Endothelial cell of umbilical vein (primary cell): ENCODE results near the gene CD47.

Experiments
- CTCF ChIP-seq, 2 donors: IDR thresholded peaks; 1 replicate in 1 of 2; 2 replicates in 1 of 2; pipeline ENCODE4 v1.5.1; 2011; ENCODE audit warnings: low read length in 2 of 2, mild to moderate bottlenecking in 2 of 2, moderate library complexity in 2 of 2, control low read depth in 1 of 2, inconsistent platforms in 1 of 2, low read depth in 1 of 2; ENCODE audit not compliant: insufficient read depth in 1 of 2; ENCODE audit errors: extremely low read depth in 1 of 2
- EZH2 ChIP-seq: IDR thresholded peaks from 2 replicates; pipeline ENCODE4 v1.6.1; 2012; ENCODE audit warnings: borderline replicate concordance, low read depth, mild to moderate bottlenecking, moderate library complexity, low read length, inconsistent platforms; ENCODE audit not compliant: severe bottlenecking
- FOS ChIP-seq: IDR thresholded peaks from 2 replicates; pipeline ENCODE4 v1.6.1; 2011; ENCODE audit warnings: mild to moderate bottlenecking, low read length, moderate library complexity, borderline replicate concordance; ENCODE audit not compliant: insufficient read depth
- GATA2 ChIP-seq: IDR thresholded peaks from 2 replicates; pipeline ENCODE4 v1.7.0; 2011; ENCODE audit warnings: low read depth, mild to moderate bottlenecking, moderate library complexity, mixed read lengths, low read length; ENCODE audit not compliant: insufficient read length, insufficient read depth
- POLR2A ChIP-seq: IDR thresholded peaks from 2 replicates; pipeline ENCODE4 v1.6.1; 2012; ENCODE audit warnings: low read depth, mild to moderate bottlenecking, control low read depth, low read length
- POLR2AphosphoS5 ChIP-seq: IDR thresholded peaks from 2 replicates; pipeline ENCODE4 v1.6.1; 2012; ENCODE audit warnings: low read depth, mild to moderate bottlenecking, control low read depth, low read length, moderate library complexity; ENCODE audit not compliant: insufficient read depth
- TF ChIP-seq, protein P1 (sequence below): IDR thresholded peaks from 2 replicates; pipeline ENCODE4 v1.6.1; 2011; ENCODE audit not compliant: insufficient read depth, insufficient read length

DNA sequence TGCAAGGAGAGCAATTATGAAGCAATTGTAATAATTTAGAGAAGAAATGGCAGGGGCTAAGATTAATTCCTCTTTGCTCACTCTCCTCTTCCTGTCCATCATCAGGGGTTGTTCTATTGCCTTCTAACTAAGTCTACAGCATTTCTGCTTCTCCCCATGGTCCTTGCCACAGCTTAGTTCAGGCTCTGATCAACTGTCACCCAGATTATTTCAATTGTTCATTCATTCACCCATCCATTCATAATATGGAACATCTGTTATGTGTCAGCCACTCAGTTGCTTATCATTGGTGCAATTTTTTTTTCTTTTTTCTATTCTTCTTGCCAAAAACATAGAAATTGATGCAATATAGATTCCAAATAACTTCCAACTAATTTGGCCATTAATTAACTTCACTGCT, 93.2 kb downstream of the CD47 start:
- no peak for TF ChIP-seq POLR2A
- TF ChIP-seq CTCF (IDR thresholded peaks at IDR 0.05; ENCODE audit: extremely low read depth in 1 of 2, insufficient read depth in 1 of 2, low read depth in 1 of 2, low read length in 2 of 2) = no peak
- TF ChIP-seq EZH2 = no peak
- TF ChIP-seq, protein P1, sequence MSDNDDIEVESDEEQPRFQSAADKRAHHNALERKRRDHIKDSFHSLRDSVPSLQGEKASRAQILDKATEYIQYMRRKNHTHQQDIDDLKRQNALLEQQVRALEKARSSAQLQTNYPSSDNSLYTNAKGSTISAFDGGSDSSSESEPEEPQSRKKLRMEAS = no peak
- no peak for TF ChIP-seq POLR2AphosphoS5
- TF ChIP-seq GATA2 = no peak
- no peak for TF ChIP-seq FOS
